DMS79 (cell line): ENCODE measurements around the gene GCNA.

Experiments
- DNase-seq: peaks from one replicate; lab custom pipeline; 2025; lab: John Stamatoyannopoulos, UW

Gene GCNA, protein sequence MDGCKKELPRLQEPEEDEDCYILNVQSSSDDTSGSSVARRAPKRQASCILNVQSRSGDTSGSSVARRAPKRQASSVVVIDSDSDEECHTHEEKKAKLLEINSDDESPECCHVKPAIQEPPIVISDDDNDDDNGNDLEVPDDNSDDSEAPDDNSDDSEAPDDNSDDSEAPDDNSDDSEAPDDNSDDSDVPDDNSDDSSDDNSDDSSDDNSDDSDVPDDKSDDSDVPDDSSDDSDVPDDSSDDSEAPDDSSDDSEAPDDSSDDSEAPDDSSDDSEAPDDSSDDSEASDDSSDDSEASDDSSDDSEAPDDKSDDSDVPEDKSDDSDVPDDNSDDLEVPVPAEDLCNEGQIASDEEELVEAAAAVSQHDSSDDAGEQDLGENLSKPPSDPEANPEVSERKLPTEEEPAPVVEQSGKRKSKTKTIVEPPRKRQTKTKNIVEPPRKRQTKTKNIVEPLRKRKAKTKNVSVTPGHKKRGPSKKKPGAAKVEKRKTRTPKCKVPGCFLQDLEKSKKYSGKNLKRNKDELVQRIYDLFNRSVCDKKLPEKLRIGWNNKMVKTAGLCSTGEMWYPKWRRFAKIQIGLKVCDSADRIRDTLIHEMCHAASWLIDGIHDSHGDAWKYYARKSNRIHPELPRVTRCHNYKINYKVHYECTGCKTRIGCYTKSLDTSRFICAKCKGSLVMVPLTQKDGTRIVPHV

DNA sequence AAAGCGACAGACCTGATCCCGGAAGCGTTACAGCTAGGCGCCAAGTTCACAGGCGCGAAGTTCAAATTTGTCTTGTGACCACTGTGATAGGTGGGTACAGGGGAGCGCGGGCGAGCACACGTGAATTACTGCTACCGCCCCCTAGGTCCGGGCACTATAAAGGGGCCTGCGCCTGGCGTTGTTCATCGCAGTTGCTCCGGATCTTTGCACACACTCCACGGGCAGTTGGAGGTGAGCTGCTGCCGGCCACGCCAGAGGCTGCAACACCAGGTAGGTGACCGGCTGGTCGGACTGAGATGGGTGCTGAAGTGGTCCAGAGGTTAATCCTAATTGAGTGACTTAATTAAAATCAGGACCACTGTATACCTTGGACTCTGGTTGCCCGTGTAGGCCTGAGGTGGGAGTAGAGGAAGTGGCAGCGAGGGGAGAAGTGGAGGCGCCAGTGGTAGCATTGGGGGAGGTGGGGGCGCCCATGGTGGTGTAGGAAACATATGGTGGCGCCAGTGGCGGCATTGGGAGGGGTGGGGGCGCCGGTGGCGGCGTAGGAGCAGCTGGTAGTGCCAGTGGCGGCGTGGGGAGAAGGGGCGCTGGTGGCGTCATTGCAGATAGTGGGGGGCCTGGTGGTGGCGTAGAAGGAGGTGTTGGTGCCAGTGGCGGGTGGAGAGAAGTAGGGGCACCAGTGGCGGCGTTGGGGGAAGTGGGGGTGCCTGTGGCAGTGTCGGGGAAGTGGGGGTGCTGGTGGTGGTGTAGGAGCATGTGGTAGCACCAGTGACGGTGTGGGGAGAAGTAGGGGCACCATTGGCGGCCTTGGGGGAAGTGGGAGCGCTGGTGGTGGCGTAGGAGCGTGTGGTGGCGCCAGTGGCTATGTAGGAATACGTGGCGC lies at the start of gene GCNA:
Gene GCNA (plus strand): TSS at position 185 of the 883 bp plus-strand sequence. CDS start 2,385 bp downstream, outside the sequence.
- DNase-seq: no peak

DNA sequence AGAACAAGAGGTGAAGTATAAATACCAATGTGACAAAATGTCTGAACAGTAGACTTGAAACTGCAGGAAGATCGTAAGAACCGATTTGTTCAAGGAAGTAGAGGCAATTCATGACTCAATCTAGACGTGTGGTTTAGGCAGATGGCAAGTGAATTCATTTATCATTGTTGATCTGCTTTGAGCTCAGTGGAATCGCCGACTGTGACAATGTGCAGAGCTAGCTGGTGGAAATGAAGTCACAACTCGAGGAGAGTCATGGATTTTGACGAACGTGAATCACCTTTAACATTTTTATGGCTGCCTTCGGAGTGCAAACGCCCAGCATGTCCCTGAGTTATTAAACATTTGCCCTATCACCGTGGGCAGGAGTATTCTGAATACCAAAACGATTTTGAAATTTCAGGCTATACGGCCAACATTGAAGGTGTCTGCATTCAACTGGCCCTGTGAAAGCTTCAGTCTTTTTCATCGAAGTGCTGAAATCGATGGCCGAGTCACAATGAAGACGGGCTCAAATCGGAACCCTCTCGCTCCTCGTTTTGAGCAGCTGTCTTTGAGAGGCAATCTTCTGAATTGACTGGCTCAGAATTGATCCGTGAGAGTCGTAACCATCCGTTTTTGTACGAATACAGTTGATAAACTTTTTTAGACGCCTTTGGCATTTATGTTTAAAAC lies 46.0 kb upstream of the GCNA start:
- no peak for DNase-seq

DNA sequence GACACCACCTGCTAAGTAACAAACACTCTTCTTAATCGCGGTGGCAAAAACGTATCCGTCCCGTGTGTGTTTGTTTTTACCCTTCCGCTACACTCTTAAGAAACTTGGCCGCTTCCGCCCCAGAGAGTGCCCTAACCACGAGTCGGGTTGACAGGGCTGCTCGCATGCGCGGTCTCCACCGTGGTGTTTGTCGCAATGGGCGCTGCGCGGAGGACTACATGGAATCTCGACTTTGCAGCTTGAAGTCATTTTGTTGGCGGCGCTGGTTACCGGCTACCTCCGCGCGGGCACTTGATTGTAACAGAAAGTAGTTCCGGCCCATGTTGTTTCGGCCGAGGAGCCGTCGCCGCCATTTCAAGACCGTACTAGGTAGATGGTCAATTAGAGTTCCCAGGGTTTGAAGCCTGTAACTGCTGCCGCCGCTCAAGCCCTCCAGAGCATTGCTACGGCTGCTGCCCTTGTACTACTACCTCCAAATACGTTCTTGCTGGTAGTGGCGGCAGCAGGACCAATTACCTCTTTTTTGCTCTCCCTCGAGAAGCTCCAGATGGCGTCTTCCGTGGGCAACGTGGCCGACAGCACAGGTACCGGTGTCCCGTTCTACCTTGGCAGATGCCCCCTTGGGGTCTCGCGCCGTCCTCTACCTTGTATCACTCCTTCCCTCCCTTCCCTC lies 45.3 kb upstream of the GCNA start, which contains the start of gene OGT:
Gene OGT (plus strand): TSS at position 352 of the 673 bp plus-strand sequence. CDS start 196 bp downstream, at position 548.
- DNase-seq: peak; percentile 84

DNA sequence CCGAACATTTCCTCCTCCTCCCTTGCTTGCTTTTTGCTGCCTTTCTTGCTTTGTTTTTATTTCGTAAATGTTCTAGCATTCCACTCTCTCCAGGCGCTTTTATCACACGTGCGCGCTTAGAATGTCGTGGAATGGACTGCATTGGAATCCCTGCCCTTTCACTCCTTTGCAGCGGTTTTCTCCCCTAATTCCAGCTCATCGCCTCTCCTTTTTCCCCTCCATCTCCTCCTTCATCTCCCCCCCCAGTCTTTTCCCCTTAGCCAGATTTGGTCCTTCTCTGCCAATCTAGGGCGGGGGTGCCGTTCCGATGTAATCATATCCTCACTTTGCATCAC lies 44.8 kb upstream of the GCNA start:
- DNase-seq: no peak

DNA sequence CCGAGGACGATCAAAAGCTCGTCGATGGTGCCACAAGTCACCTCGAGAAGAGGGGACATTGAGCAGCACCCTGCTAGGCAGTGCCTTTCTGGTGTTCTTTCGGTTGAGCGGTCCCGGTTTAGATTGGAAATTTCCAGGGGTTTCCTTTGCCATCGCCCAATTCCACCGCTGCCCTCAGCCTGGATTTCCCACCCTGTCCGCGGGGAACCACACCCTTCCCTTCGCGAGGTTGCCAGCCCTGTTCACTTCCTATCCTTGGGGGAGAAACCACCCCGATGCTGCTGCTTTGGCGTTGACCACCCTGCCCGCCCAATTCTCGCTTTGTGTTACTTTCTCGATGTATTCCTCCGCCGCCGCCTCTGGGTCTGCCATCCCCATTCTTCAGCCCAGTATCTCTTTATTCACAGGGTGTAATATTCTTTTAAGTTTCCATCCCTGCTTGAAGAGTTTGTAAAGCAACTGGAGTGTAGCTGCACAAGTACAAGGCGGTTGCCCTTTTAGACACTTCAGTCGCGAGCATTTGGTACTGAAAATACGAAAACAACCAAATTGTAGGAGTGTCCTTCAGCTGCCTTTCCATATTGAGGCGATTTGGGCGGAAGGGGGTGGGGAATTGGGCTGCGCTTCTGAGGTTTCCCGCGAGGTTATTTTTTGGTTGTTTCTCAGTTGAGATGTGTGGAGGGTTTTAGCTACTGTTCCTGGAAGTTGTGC lies 44.2 kb upstream of the GCNA start:
- peak; percentile 32 for DNase-seq

DNA sequence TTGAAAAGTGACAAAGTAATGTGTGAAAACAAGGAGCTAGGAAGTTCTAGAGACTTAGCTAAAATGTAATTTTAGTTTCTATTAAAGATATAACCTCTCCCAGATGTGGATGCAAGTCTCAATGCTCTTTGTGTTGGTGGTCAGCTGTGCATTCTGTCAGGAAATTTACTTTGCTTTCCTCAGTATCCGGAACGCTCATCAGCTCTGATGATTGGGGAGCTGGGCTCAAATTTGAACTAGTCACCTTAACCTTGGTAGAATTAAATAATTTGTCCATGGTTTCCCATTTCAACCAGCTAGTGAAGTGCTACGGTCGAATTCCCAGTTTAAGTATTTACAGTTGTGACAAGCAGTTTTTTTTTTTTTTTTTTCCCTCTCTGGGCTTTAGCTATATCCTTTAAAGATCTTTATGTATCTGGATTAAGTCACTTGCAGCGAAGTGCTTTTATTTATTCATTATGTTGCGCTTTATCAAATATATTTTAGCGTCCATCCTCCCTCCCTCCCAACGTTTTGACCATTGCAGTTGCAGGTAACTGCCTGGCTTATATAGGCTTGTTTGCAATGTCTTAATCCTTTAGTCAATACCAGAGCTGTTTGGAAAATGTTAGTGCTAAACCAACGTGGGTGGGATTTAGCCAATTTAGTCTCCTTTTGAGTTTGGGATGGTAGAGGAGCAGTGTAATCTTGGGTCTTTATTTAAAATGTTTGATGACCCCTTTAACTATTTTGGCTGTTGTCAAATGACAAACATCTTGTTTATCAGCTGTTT lies 43.3 kb upstream of the GCNA start:
- no peak for DNase-seq

DNA sequence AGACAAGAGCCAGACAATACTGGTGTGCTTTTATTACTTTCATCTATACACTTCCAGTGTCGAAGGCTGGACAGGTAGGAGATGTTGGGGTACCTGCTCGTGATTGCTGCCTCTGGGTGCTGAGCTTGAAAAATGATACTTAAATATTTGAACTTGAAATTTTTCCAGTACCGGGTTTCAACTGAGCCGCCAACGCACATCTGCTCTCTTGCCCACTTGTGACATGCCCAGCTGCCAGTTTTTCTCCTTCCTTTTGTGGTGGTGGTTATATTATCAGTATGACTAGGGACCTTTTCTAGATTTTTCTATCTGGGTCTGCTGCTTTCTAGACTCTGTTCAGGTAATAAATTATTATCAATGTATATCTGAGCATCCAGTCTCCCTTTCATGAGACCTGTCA lies 42.0 kb upstream of the GCNA start:
- DNase-seq: no peak

DNA sequence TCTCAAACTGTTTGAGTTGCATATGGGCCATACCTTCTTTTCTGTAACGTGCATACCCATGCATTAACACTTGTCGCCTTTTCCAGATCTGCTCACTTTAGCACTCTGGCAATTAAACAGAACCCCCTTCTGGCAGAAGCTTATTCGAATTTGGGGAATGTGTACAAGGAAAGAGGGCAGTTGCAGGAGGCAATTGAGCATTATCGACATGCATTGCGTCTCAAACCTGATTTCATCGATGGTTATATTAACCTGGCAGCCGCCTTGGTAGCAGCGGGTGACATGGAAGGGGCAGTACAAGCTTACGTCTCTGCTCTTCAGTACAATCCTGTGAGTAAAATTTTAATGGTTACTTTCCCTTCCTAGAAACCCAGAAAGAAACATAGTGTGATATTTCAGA lies 40.5 kb upstream of the GCNA start:
- no peak for DNase-seq

DNA sequence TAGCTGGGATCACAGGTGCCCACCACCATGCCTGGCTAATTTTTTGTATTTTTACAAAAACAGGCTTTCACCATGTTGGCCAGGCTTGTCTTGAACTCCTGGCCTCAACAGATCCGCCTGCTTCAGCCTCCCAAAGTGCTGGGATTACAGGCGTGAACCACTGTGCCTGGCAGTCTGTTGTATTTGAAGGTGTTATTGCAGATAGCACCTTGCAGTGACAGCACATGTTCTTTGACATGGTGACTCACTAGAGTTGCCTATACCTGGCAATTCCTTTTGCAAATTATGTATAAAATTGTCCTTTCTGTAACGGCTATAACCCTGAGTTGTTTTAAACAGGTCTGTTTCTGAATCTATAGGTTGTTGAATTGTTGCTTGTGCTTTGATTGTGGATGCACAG lies 37.4 kb upstream of the GCNA start:
- DNase-seq: no peak

DNA sequence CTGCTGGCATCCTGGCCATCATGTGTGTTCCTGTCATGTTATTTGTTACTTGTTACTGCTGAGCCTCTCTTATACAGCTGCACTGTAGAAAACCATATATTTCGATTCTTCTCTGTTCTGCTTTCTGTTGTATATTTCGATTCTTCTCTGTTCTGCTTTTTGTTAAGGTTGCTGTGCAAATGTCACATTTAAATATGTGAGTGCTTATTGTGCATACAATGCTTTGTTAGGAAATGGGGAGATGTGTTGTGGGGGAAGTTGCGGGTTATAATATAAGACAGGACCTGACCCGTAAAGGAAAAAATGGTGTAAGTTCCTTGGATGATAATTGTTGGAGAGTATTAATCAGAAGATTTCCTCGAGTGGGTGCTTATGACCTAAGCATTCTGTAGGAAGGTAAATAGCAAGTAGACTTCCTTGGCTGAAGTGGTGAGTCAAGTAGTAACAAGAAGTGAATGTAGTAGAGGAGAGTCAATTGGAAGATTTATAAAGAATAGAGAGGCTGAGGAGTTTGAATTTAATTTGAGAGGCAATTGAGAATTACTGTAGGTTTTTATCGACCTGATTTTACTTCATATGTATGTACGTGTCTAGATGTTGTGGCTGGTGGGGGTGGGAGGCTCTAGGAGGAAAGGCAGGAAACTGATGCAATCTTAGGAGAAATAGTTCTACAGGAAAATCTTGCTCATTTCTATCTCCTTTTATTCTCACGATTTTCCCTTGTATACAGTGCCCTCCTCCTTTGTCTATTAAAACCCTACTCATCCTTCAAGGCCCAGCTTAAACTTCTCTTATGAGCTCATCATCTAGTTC lies 36.8 kb upstream of the GCNA start:
- DNase-seq: peak; percentile 43

DNA sequence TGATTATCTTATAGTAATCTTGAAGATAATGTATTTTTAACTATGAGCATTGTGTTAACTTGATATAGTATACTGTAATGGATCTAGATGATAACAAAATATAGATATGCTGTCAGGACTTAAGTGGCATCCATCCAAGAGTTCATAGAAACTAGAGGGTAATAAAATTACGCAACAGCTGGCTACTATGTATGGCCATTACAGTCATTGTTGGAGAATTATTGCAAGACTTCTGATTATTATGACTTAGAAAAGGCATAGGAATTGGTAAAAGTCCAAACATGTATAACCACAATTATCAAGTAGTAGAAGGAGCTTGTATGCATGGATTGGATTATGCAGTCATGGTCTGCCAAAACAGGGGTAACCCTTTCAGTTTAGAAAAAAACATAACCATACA lies 35.8 kb upstream of the GCNA start:
- DNase-seq: no peak

DNA sequence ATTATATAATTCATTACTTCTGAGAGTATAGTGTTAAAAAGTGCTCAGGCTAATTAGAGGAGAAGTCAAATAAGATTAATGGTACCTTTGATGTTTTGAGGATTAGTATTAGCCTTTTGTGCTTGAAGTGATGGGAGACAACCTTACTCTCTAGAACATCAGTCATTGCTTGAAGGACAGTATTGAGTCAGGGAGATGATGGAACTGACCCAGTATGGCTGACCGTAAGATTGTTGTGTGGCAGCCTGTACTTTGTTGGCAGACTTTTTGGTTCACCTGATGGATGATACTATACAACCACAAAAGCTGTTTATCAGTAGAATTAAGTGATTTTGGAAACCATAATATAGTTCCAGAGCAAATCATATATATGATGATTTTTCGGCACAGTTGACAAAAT lies 35.4 kb upstream of the GCNA start:
- no peak for DNase-seq

DNA sequence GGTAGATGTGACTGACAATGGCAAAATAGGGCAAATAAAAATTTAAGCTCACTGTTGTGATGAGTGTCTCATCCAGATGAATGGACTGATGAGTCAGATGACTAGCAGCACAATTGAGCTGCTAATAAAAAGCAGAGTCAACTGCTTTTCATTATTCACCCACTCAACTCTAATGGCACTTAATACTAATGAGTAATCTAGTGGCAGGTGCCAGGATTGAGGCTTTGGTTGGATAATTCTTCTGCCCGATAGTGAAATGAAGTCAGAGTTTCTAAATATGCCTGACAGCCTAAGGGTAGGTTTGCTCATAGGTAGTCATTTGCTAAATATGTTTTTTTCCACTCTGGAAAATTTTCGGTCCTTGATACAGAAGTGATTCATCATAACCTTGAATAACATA lies 34.9 kb upstream of the GCNA start:
- peak; percentile 73 for DNase-seq

DNA sequence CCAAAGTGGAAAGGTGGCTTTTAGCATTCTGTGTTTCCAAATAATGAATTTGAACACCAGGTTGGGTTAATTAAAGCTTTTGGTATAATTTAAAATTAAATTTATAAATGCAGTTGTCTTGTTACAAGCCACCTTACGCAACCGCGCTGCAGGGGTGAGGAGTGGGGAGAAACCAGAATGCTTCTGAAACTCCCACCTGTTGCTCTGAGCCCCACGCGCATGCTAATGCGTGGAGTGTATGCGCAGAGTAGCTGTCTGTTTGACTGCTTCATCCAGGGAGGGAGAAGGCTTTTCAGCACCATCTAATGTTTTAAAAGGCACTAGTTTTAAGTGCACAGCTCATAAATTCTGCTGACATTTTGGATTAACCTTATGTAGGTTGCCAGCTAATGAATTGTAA lies 32.9 kb upstream of the GCNA start:
- no peak for DNase-seq

DNA sequence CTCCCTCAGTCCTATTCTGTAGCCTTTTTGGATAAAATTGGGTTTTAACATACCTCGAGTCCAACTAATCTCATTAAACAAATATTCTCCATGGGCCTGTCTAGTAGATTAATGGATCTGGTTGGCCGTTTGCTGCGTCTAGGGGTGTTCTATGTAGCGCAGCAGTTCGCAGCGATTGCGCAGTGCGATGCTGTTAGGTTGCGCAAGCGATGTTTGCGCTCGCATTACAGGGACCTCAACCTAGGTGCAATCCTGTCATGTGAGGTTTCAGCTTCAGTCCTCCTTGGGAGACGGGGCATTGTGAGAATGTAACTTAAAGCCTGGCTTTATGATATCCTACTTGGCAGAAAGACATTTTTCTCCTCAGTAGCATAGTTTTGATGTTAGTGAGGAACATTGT lies 31.4 kb upstream of the GCNA start:
- no peak for DNase-seq

DNA sequence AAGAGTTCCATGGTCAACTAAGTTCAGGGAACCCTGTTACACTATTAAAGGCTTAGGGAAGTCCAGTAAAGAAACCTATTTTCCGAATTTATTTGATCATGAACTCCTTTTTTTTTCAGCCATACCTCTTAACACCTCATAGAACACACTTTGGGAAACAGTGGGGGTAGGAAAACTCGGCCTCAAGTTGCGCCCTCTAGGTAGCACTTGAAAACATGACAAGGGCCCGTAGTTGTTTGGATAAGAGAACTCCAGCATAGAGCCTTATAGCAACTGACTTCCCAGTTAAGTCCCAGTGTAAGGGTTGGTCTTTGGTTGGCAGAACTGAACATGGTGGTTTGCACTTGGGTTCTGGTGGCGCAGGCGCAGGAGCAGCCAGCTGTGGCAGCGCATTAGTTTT lies 30.9 kb upstream of the GCNA start:
- no peak for DNase-seq

DNA sequence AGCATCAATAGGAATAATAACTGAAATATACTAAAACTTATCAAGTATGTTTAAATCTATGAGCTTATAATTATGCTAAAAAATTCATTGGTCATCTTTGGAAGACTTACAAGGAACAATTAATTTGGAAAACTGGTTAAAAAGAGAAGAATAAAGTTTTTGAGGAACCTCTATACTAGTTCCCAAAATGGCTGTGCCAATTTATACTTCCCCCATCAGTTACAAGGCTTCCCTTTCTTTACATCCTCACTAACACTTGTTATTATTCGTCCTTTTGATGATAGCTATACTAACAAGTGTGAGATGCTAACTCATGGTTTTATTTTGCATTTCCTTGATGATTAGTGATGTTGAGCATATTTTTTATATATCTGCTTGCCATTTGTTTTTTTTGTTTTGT lies 28.3 kb upstream of the GCNA start:
- DNase-seq: no peak

DNA sequence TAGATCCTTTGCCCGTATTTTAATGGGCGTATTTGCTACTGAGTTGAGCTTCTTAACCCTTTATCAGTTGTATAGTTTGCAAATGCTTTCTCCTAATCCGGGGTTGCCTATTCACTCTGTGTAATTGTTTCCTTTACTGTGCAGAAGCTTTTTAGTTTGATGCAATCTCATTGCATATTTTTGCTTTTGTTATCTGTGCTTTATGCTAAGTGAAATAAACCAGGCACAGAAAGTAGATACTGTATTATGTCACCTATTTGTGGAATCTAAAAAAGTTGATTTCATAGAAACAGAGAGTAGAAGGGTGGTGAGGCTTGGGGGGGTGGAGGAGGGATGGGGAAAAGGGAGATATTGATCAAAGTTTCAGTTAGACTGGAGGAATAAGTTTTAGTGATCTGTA lies 27.7 kb upstream of the GCNA start:
- no peak for DNase-seq

DNA sequence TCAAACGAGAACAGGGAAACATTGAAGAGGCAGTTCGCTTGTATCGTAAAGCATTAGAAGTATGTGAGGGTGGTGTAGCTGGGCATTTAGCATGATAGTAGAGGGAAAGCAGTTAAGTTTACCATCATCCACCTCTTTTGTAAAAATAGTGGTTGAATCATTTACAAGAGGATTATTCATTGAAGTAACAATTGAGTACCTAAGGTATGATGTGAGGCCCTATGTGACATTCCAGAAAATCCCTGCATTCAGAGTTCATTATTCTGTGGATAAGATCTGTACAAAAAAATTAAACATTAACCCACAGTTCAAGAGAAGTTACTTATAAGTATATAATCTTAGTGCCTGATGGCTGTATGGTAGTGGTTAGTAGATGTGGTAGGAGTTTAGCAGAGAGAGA lies 22.2 kb upstream of the GCNA start:
- no peak for DNase-seq
